SU-DHL-6 (cell line): ENCODE measurements around the gene ARHGAP27.
"Not testable (repeated sequence)": the region's sequence is repeated elsewhere in the genome, so short reads cannot be mapped to it uniquely, and the experiment has no call there.

Experiments used
- H2AFZ ChIP-seq: fragments of 200-600 bp; sonication (generic); 2 replicates; pipeline ENCODE4 v1.6.1; 2014; ENCODE audit warnings: low read depth, mild to moderate bottlenecking, moderate library complexity, mixed read lengths, antibody characterized with exemption, low read length; ENCODE audit not compliant: severe bottlenecking
- H3F3A ChIP-seq: fragments of 200-600 bp; shearing (Covaris generic); 2 replicates; pipeline ENCODE4 v1.6.0; 2016; ENCODE audit warnings: antibody characterized with exemption, mild to moderate bottlenecking; ENCODE audit not compliant: insufficient read depth
- H3K27ac ChIP-seq: fragments of 200-600 bp; sonication (generic); 2 replicates; pipeline ENCODE4 v1.5.1; 2016; ENCODE audit warnings: low read depth, mild to moderate bottlenecking, low read length, moderate library complexity, mixed read lengths
- H3K27me3 ChIP-seq: fragments of 200-600 bp; sonication (generic), shearing (Covaris generic); 2 replicates; pipeline ENCODE4 v1.6.0; 2014; ENCODE audit warnings: mild to moderate bottlenecking, low read length
- H3K36me3 ChIP-seq: fragments of 200-600 bp; sonication (generic); 2 replicates; pipeline ENCODE4 v1.6.1; 2014; ENCODE audit warnings: mild to moderate bottlenecking, low read length, mixed read lengths
- H3K4me2 ChIP-seq: fragments of 300-600, 200-600 bp; shearing (Covaris generic), sonication (generic); 2 replicates; pipeline ENCODE4 v1.6.0; 2014; ENCODE audit warnings: low read length, low read depth, mild to moderate bottlenecking; ENCODE audit not compliant: poor library complexity, severe bottlenecking
- H3K4me3 ChIP-seq: fragments of 200-600 bp; sonication (generic); 2 replicates; pipeline ENCODE4 v1.5.1; 2014; ENCODE audit warnings: antibody characterized with exemption, low read length, mild to moderate bottlenecking, mixed read lengths; ENCODE audit not compliant: insufficient read depth, poor library complexity, severe bottlenecking
- H3K79me2 ChIP-seq: fragments of 200-600 bp; sonication (generic); 2 replicates; pipeline ENCODE4 v1.6.1; 2014; ENCODE audit warnings: mild to moderate bottlenecking, low read length, moderate library complexity; ENCODE audit not compliant: insufficient read depth
- H3K9ac ChIP-seq: fragments of 200-600 bp; sonication (generic); 2 replicates; pipeline ENCODE4 v1.7.0; 2014; ENCODE audit warnings: mild to moderate bottlenecking, low read length
- H3K9me2 ChIP-seq: fragments of 200-600 bp; sonication (generic); replicated peaks from 2 replicates; pipeline ENCODE4 v1.6.1; 2014; ENCODE audit warnings: low read length; ENCODE audit not compliant: insufficient read depth
- H3K9me3 ChIP-seq: fragments of 200-600 bp; sonication (generic); 2 replicates; pipeline ENCODE4 v1.6.1; 2014; ENCODE audit warnings: low read length, mixed read lengths; ENCODE audit not compliant: insufficient read depth
- H4K20me1 ChIP-seq: fragments of 200-600 bp; sonication (generic); 2 replicates; pipeline ENCODE4 v1.6.1; 2014; ENCODE audit warnings: low read depth, mild to moderate bottlenecking, antibody characterized with exemption, low read length, moderate library complexity, mixed read lengths

Gene ARHGAP27

DNA sequence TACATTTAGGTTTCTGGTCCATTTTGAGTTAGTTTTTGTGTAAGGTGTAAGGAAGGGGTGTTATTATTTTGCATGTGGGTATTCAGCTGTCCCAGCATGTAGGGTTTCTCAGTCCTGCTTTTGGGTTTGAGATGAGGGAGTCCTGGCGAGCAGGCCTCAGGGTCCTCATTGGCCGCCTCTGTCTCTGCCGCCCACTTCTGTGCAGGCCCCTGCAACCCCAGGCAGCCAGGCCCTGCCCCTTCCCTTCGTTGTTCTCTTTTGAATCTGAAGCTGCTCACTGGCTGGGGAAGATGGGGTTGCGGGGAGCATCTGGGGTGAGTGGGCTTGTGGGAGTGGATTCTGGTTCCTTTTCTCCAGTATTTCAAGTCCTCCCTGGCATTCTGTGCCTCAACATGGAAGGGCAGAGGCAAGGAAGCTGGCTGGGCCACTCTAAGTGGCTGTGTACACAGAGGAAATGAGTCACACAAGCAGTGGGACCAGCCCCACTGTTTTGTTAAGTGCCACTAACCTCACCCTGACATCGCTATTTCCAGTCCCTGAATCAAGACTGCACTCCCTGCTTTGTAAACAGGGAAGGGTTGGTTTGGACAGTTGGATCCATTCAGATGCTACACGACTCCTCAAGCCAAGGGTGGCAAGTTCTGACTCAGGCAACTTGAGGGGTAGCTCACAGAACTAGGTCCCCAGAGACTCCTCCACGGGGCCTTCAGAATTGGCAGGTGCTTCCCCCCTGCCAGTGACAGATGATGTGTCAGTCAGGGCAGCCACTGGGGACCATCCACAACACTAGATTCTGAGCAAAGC, 29.1 kb upstream of the ARHGAP27 start:
- H3K9ac ChIP-seq, H3K27ac ChIP-seq, H3K79me2 ChIP-seq, H4K20me1 ChIP-seq, H3K27me3 ChIP-seq, H3K4me2 ChIP-seq, H3K9me3 ChIP-seq, H3K4me3 ChIP-seq, H3K36me3 ChIP-seq, H3F3A ChIP-seq, H2AFZ ChIP-seq, H3K9me2 ChIP-seq: not testable (repeated sequence)

- H3K36me3 ChIP-seq, H3K27me3 ChIP-seq, H3K9me3 ChIP-seq, H2AFZ ChIP-seq, H3K79me2 ChIP-seq, H3K4me2 ChIP-seq, H3K4me3 ChIP-seq, H4K20me1 ChIP-seq, H3F3A ChIP-seq, H3K27ac ChIP-seq, H3K9me2 ChIP-seq, H3K9ac ChIP-seq: not testable (repeated sequence)
These were observed 27.8 kb upstream of the ARHGAP27 start for GRCh38 chr17:45460422-45460821.

GRCh38 chr17:45454341-45454740, 21.7 kb upstream of the ARHGAP27 start:
- H3K27ac ChIP-seq, H3K79me2 ChIP-seq, H3K4me2 ChIP-seq, H3K27me3 ChIP-seq, H4K20me1 ChIP-seq, H3K9me2 ChIP-seq, H3K9ac ChIP-seq, H2AFZ ChIP-seq, H3K36me3 ChIP-seq, H3F3A ChIP-seq, H3K9me3 ChIP-seq, H3K4me3 ChIP-seq: not testable (repeated sequence)

DNA sequence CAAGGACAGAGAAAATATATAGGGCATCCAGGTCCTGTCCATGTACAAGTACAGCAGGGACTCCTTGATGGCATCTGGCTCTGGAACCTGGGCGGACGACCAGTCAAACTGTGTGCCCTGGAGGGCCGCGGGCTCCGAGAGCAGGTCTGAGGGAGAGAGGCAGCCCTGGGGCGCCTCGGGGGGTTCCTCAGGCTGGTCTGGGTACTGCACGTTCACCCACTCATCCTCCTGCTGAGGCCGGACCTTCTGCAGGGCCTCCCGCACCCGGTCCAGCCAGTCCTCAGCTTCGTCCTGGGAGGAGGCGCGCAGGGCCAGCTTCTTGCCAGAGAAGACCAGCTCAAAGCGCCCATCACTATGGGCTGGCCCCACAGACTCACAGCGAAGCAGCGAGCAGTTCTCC, 21.1 kb upstream of the ARHGAP27 start:
- H3K4me2 ChIP-seq, H3K36me3 ChIP-seq, H3K9me2 ChIP-seq, H3K9me3 ChIP-seq, H4K20me1 ChIP-seq, H3F3A ChIP-seq, H2AFZ ChIP-seq, H3K27ac ChIP-seq, H3K27me3 ChIP-seq, H3K79me2 ChIP-seq, H3K9ac ChIP-seq, H3K4me3 ChIP-seq: not testable (repeated sequence)

- H3K36me3 ChIP-seq, H3K9ac ChIP-seq, H3K79me2 ChIP-seq, H3K27ac ChIP-seq, H4K20me1 ChIP-seq, H3K4me3 ChIP-seq, H3K9me3 ChIP-seq, H2AFZ ChIP-seq, H3K9me2 ChIP-seq, H3F3A ChIP-seq, H3K27me3 ChIP-seq: not testable (repeated sequence)
- H3K4me2 ChIP-seq, result peak overlapping the region; percentile 22
These were observed 20.5 kb upstream of the ARHGAP27 start for GRCh38 chr17:45453225-45453534.

- not testable (repeated sequence) for H3K27me3 ChIP-seq, H3K36me3 ChIP-seq, H3F3A ChIP-seq, H2AFZ ChIP-seq, H4K20me1 ChIP-seq, H3K9me3 ChIP-seq, H3K79me2 ChIP-seq, H3K9ac ChIP-seq, H3K4me3 ChIP-seq, H3K9me2 ChIP-seq
- peak overlapping the region; percentile 66; the same call in 1 of the 2 replicates for H3K27ac ChIP-seq
- H3K4me2 ChIP-seq, result peak overlapping the region; percentile 22
These were observed 19.9 kb upstream of the ARHGAP27 start for GRCh38 chr17:45452329-45453224.

- H2AFZ ChIP-seq, H3K4me3 ChIP-seq, H3K27me3 ChIP-seq, H3K9me3 ChIP-seq, H3K36me3 ChIP-seq, H3K9ac ChIP-seq, H3F3A ChIP-seq, H3K9me2 ChIP-seq, H3K4me2 ChIP-seq, H3K79me2 ChIP-seq, H4K20me1 ChIP-seq: not testable (repeated sequence)
- H3K27ac ChIP-seq, result peak overlapping the region; percentile 66
These were observed 19.0 kb upstream of the ARHGAP27 start for GRCh38 chr17:45451660-45452059.
